Placental pericyte (primary cell): ENCODE data around the gene ACOT13. TPM values are rescaled to one million over a fixed set of nuclear protein-coding genes. Genes with fewer than 3 reads are reported as not detected.

Source experiments
- total RNA-seq: library from RNA; depleted of rRNA; stranded (reverse); fragments of >200 nt; gene quantifications from 2 replicates; pipeline ENCODE4 v1.2.3, GENCODE V29; 2012

The ACOT13 gene
- total RNA-seq: 3.1 and 5.7 TPM in 2 replicates

GRCh38 chr6:24666641-24667377 is at the start of gene ACOT13, which contains the start of gene TDP2:
Gene ACOT13, plus strand, starts transcription at chr6:24667077. Its CDS starts 187 bp downstream, at chr6:24667264.
Gene TDP2, minus strand, starts transcription at chr6:24666899. Its CDS starts 37 bp downstream, at chr6:24666862.

DNA sequence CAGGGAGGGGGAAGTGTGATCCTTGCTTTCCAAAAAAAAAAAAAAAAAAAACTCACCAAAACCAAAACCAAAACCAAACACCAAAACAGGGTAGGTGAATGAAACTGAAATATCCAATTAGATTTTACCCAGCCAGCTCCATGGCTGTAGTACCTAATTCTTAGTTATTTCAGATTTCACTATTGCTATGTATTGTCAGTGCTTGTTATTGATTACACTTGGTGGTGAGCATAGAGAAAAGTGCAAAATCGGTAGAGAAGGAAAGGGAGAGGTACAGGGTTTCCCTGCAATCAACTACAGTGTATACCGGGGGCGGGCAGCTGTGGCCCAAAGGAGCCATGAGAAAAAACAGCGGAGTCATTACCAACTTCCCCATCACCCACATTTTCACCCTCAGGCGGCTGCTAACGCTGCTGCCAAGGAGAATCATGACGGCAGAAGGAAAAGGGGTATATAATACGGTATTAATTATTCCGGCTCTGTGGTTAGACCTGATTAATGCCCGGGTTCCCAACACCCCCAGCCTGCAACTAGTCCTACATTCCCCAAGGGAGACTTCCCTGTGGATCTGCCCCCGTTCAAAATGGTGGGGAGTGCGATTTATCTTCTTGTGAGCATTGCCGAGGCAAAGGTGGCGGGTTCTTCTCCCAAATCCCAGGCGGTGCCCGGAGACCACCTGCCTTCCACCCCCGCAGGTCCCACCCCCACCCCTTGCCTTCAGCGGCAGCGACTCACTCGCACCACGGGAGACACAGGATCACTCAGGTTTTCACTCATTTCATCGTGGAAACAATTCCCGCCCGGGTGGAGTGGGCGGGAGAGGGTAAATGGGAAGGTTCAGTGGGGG is 52.5 kb downstream of the ACOT13 start, which contains the start of gene C6orf62:
Gene C6orf62 (minus strand): TSS at position 30 of the 847 bp plus-strand sequence. CDS start 486 bp downstream, outside the sequence.

Other genes with a start within 250 kb of the ACOT13 start
- gene GPLD1, start 177.5 kb upstream of the ACOT13 start, total RNA-seq: 0.14 and 0.22 TPM in 2 replicates
- 0.22 and 0.29 TPM in 2 replicates for gene ALDH5A1, start 172.1 kb upstream of the ACOT13 start, total RNA-seq
- under 0.01 TPM in 1 of 2 replicates, not detected in the other for gene KIAA0319, start 20.9 kb upstream of the ACOT13 start, total RNA-seq
- 17.7 and 18.8 TPM in 2 replicates for gene TDP2, start 178 bp upstream of the ACOT13 start, total RNA-seq
- 159 and 163 TPM in 2 replicates for gene C6orf62, start 52.1 kb downstream of the ACOT13 start, total RNA-seq
- gene GMNN, start 107.9 kb downstream of the ACOT13 start, total RNA-seq: 10.1 and 37.5 TPM in 2 replicates
- gene ARMH2, start 131.8 kb downstream of the ACOT13 start, total RNA-seq: not detected in 2 replicates